Mammary epithelial cell (primary cell): ENCODE data around the gene LRIG3.
"Not testable (repeated sequence)": the region's sequence is repeated elsewhere in the genome, so short reads cannot be mapped to it uniquely, and the experiment has no call there.

Experiments
- EZH2 ChIP-seq: IDR thresholded peaks from 2 replicates; pipeline ENCODE4 v1.6.1; 2012; ENCODE audit warnings: low read length, inconsistent platforms, borderline replicate concordance
- TF ChIP-seq, protein P1 (sequence below), 2 donors: IDR thresholded peaks in 1 of 2; conservative IDR thresholded peaks in 1 of 2; 2 replicates each; pipeline ENCODE4 v1.5.1; 2011 to 2012; ENCODE audit warnings: inconsistent platforms in 2 of 2, low read length in 2 of 2, mild to moderate bottlenecking in 2 of 2, control low read depth in 1 of 2, low read depth in 1 of 2; ENCODE audit not compliant: insufficient read depth in 1 of 2; ENCODE audit errors: extremely low read depth in 1 of 2

DNA sequence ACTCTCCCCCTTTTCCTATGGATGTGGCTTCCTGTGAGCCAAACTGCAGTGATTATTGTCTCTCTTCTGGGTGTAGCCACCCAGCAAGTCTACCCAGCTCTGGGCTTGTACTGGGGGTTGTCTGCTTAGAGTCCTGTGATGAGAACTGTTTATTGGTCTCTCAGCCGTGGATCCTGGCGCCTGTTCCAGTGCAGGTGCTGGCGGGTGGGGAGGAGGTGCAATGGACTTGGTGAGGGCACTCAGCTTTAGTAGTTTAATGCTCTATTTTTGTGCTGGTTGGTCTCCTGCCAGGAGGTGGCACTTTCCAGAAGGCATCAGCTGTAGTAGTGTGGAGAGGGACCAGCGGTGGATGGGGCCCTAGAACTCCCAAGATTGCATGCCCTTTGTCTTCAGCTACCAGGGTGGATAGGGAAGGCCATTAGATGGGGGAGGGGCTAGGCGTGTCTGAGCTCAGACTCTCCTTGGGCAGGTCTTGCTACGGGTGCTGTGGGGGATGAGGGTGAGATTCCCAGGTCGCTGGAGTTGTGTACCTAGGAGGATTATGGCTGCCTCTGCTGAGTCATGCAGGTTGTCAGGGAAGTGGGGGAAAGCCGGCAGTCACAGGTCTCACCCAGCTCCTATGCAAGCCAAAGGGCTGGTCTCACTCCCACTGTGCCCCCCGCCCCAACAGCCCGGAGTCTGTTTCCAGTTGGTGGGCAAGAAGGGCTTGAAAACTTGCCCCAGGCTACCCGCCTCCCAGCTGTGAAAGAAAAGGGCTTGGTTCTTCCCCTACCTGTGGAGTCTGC, 29.8 kb upstream of the LRIG3 start:
- TF ChIP-seq, protein P1, sequence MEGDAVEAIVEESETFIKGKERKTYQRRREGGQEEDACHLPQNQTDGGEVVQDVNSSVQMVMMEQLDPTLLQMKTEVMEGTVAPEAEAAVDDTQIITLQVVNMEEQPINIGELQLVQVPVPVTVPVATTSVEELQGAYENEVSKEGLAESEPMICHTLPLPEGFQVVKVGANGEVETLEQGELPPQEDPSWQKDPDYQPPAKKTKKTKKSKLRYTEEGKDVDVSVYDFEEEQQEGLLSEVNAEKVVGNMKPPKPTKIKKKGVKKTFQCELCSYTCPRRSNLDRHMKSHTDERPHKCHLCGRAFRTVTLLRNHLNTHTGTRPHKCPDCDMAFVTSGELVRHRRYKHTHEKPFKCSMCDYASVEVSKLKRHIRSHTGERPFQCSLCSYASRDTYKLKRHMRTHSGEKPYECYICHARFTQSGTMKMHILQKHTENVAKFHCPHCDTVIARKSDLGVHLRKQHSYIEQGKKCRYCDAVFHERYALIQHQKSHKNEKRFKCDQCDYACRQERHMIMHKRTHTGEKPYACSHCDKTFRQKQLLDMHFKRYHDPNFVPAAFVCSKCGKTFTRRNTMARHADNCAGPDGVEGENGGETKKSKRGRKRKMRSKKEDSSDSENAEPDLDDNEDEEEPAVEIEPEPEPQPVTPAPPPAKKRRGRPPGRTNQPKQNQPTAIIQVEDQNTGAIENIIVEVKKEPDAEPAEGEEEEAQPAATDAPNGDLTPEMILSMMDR (conservative IDR thresholded peaks at IDR 0.05 in 1 of 2, IDR thresholded peaks at IDR 0.05 in 1 of 2; ENCODE audit: extremely low read depth in 1 of 2, insufficient read depth in 1 of 2, low read depth in 1 of 2, low read length in 2 of 2), result not testable (repeated sequence)
- TF ChIP-seq EZH2, result not testable (repeated sequence)
